HS-5 (cell line): ENCODE measurements around the gene PHF2.

Source experiments
- DNase-seq: peaks from one replicate; pipeline ENCODE4 v3.0.0-alpha.2; 2012; ENCODE audit warnings: low read depth

The PHF2 gene

DNA sequence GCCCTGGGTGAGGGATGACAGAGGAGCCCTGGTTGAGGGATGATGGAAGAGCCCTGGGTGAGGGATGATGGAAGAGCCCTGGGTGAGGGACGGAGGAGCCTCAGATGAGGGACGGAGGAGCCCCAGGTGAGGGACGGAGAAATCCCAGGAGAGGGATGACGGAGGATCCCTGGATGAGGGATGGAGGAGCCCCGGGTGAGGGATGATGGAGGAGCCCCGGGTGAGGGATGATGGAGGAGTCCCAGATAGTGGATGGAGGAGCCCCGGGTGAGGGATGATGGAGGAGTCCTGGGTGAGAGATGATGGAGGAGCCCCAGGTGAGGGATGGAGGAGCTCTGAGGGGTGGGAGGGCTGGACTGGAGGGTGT, 10.9 kb downstream of the PHF2 start:
- no peak for DNase-seq

DNA sequence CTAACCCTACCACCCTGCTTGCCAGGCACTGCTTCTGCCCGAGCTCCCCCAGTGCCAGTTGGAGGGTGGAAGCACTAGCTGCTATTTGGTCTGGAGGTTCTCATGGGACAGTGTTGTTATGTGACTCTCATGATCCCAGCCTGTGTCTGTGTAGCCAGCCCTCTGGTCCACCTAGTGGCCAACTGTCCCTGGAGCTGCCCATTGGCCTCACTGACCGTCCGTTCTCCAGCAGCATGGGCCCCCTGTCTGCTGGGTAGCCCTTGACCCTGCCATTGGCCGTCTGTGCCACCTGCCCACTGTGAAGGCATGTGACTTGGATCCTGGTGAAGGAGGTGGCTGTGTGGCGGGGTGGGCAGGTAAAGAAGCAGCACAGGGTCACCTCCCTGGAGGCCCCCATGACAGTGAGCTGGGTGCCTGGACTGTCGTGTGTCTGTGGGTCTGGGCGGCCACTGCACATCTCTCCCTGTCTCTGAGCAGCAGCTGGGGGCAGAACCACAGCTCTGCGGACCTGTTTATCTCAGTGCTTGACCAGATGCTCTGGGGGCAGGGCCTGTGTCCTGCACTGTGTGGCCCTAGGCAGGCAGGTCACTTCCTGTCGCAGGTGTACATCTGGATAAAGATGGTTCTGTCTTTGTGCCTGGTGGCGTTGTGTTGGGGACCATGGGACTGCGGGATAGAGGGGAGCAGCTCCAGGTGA, 11.4 kb downstream of the PHF2 start:
- DNase-seq: no peak

DNA sequence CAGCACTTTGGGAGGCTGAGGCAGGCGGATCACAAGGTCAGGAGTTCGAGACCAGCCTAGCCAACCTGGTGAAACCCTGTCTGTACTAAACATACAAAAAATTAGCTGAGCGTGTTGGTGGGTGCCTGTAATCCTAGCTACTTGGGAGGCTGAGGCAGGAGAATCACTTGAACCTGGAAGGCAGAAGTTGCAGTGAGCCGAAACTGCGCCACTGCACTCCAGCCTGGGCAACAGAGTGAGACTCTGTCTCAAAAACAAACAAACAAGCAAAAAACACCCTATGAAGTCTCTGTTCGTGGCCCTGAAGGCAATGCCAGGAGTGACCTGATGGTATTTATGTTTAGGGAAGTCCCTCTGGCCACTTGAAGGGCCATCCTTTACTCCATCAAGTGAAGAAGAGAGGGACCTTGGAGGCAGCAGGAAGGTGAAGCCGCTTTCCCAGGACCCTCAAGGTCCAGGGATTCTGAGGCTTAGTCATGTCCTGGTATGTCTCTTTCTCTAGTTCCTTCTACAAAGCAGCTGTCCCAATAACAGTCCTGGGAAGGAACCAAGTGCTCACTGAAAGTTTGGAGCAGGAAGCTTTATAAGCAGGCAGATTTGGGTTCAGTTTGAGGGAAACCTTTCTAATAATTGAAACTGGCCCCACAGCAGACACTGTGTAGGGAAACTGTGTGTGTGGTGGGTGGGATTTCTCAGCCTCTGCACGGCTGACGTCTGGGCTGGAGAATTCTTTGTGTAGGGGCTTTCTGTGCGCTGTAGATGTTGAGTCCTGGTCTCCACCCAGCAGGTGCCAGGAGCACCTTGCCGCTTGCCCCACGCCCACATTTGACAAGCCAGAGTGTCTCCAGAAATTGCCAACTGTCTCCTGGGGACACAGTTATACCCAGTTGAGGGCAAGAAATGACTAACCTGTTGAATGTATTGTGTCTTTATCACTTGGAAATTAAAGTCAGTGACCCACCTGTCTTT, 12.5 kb downstream of the PHF2 start:
- no peak for DNase-seq

DNA sequence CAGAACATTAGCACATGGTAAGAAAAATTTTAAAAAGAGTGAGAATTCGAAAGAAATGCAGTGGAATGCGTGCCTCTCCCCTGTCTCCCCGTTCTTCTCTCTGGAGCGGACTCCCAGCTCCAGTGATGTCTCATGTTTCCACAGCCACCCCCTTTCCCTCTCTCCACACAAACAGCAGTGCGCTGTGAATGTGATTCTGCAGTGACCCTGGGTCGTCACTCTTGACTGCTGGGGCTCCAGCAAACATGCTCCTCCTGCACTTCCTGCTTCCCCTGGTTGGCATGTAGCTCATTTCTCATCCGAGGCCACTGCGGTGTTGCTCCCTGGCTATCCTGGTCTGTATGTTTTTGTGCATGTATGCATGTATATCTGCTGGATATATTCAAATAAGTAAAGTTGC, 13.3 kb downstream of the PHF2 start:
- DNase-seq: no peak

DNA sequence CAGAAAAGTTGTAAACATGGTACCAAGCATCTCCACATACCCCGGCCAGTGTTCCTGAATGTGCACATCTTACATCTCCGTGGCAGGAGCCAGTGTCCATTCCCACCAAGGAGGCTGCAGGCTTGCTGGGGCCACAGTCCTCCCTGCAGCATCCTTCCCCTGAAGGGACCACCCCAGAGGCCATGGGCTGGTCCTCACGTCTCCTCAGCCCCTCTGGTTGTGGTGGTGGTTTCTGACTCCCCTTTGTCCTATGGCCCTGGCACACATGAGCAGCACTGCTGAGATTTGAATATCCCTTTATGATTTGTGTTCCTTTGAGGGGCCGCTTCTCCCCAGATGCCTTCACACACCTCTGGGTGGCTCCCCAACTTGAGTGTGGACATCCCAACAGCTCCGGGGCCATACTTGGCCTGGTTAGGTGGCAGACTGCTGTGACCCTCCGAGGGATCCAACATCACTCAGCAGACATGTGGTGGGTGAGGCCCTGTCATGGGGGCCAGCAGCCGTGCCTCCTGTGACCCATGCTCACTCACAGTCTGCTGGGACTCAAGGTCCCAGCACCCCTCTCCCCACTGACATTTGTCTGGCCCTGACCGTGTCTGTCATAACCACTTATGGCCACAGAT, 14.3 kb downstream of the PHF2 start:
- no peak for DNase-seq

DNA sequence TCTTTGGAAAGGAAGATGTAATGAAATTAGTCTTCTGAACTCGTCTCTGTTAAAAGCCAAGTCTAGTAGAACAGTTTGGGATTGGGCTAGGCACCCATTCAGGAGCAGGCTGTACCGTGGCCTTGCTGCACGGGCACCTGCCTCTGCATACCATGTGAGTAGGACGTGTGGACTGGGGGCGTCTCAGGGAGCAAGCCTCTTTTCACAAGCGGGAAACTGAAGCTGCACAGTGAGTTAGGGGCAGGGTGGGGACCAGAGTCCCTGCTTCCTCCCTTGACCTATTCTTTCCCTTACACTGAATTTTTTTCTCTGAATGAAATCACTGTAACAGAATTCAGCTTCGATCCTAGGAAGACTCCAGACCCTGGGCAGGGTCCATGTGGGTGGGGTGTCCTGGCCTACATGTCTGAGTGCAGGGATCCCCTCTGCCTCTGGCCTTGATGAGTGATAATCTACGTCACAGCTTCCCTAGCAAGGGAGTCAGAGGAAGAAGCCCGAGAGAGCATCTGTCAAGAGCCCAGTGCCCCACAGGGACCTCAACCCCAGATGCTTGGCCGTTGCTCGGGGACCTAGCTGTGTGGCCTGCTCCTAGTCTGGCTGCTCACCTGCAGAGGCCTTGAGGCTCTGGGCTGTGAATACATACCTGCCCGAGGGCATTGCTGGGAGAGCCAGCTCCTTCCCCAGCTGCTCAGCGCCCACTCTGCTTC, 15.1 kb downstream of the PHF2 start:
- DNase-seq: no peak

DNA sequence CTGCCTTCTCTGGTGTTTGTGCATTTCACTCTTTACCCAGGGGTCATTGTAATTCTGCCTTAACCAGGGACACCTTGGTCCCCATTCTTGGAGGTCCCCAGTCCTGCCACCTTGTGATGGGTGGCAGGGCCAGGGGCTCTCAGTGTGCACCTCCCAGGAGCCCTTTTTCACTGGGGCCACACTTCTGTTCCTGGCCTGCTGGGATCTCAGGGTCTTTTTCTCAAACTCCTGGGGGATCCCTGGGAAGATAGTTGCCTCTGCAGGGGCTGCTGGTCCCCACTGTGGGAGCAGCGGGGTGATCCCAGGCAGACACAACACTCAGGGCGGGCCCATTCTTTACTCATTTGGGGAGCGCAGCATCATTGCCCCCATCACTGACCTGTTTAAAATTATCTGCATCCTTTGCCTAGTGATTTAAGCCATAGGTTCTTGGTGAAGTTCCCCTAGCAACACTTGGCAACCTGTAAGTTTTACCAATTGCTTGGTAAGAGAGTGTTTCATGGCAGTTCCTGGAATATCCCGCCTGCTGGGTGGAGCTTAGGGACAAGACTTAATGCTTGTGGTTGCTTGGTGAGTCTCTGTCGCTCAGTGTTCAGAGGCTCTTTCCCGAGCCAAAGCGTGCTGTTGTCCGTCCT, 15.7 kb downstream of the PHF2 start:
- no peak for DNase-seq

DNA sequence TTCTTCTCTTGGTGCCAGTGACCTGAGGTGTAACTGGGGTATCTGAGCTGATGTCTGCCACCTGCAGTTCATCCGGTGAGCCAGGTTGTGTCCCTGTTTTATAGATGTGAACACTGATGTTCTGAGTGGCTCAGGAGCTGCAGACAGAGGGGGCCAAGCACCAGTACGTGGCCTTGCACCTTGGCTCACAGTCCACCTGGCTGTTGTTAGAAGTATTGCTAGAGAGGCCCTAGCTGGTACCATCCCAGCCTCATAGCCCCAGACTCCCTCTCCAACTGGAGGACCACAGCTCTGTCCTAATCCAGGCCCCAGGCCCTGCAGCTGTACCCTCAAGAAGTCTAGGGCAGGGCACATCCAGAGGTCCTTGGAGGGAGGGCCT, 16.2 kb downstream of the PHF2 start:
- DNase-seq: no peak

DNA sequence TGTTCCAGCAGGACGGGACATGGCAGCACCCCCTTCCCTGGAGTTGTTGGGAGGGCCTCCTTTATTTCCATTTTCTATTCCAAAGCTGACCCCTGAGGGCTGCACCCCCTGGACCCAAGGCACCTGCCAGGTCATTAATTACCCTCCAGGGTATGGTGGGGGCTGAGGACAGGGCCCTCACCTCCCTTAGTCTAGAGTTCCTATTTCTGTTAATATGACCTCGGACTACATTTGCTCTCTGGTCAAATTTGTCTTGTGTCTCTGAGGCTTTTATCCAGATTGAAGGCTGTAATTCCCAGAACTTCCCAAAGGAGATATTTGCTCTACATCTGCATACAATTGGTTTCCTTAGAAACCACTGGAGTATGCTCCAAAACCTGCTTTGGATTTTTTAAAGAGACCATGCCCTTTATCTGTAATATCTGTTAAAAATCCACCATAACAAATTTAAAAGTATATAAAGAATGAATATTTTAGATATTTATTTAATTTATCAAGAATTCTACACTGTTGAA, 16.8 kb downstream of the PHF2 start:
- no peak for DNase-seq

DNA sequence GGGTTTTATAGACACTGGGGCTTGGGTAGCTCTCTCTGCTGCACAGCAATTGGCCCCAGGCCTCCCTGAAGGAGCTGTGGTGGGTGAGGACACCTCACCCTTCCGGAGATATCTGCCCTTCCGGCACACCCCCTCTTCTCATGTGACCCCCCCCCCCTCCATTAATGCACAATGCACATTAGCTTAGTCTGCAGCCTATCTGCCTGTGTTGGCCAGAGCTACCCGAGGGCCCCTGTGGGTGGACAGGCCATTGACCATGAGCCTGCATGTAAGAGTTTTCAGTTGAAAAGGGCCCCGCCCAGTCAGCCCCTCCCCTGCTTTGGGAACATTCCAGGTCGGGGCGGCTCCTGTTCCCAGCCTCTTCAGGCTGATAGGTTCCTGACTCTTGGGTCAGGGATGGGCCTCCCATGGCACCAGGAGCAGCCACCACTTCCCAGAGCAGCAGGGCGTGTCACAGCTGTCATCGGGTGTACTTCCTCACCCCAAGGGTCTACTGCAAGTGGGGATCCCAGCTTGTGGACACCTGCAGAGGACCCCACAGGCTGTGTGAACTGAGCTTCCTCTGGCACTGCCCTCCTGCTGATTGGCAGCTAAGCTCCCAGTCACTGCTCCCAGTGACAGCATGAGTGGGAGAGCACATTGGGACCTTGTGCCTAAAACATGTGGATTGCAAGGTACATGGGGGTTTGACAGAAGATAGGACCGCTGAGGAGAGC, 17.8 kb downstream of the PHF2 start:
- DNase-seq: no peak

DNA sequence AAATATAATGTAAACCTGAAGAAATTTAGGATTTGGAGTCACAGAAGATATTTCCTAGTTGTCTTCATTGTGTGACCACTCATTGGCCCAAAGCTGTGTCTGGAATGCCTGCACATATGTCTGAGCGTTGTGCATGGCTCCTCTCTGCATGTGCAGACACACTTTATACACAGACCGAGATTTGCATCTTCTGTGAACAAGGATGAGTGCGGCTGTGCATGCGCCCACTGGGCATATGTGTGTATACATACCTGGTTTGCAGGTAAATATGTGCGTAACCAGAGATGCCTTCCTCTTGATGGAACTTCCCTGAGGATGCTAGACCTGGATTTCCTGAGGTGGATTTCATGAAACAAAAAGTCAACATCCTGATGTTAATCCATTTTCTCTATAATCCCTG, 19.1 kb downstream of the PHF2 start:
- no peak for DNase-seq

DNA sequence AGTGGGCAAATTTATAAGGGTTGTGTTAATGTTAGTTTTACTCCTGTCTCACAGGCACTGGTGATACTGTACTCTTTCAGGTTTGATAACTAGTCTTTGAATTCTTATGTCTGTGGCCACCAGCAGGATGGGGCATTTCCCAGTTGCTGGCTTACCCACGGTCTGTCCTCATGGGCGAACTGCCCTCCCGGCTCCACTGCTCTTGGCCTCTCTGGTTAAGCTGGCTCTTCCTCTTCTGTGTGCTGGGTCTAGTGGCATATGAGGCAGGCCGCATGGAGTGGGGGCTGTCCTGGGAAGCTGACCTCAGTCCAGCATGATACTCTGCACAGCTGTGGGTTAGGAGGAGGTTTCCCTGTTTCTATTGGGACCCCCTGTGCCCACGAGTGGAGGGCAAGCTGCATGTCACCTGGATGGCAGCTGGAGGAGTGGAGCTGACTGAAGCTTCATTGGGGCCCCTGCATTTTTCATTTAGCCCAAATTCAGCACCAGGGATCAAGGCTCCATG, 19.5 kb downstream of the PHF2 start:
- no peak for DNase-seq

DNA sequence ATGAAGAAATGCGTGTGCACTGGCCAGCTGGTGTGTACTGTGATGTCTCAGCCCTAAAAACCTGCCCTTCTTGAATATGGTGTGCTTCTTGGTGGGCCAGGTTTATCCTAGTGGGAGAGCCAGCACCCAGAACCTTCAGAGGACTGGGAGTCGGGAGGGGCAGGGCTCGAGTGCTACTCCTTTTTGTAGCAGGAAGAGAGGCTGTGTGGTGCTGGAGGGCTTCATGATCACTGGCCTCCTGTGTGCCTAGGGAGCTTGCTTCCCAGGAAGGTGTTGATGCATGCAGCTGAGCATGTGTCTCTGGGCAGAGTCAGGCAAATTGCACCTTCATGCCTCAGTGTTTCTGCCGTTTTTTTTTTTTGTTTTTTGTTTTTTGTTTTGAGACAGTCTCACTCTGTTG, 20.0 kb downstream of the PHF2 start:
- no peak for DNase-seq

DNA sequence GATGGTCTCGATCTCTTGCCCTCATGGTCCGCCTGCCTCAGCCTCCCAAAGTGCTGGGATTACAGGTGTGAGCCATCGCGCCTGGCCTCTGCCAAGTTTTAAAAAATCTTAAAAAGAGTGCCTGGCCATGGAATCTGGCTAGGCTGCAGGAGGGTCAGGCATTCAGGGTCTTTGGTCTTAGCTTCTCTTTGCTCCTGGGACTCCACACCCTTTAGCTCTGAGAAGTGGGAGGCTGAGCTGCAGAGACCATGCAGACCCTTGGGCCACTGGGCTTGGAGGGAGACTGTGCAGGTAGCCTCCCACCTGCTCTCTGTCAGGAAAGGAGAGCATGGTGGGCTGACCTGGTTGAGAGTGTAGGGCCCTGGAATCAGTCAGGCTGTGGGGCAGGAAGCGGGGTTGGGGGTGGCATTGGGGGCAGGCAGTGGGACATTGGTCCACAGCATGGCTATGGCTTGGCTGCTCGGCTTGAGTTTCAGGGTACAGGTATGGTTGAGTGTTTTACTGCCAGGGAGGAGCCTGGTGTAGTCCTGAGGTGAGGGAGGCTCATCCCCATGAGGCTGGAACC, 20.8 kb downstream of the PHF2 start:
- DNase-seq: no peak

DNA sequence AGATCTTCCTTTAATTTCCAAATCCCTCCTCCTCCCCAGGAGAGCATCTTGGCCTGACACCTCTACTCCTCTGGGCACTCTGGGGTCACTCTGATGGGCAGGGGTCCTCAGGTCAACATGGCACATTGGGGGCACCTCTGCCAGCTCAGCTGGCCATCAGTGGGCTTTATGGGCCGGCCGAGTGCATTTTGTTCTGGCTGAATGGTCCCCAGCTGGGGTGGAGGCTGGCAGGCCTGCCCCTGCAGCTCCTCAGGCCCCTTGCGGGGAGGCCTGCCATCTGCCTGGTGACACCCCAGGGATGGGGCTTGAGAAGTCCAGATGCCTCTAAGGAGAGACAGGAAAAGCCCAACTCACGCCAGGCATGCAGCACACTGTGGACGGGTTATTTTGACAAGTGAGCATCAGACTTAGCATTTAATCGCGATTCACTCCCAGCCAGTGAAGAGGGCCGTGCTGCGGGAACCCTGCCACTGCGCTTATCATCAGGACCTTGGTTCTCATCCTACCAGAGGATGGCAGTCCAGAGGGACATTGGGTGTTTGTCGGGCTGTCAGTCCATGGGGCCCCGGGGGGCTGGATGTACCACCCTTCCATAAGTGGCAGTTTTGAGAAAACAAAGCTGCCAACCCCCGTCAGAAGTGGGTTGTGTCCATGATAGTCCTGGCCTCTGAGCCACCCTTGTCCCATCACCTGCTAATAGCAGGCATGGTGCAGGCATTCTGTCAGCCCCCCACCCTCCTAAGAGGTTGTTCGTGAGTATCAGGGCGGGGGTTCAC, 21.7 kb downstream of the PHF2 start:
- DNase-seq: no peak

DNA sequence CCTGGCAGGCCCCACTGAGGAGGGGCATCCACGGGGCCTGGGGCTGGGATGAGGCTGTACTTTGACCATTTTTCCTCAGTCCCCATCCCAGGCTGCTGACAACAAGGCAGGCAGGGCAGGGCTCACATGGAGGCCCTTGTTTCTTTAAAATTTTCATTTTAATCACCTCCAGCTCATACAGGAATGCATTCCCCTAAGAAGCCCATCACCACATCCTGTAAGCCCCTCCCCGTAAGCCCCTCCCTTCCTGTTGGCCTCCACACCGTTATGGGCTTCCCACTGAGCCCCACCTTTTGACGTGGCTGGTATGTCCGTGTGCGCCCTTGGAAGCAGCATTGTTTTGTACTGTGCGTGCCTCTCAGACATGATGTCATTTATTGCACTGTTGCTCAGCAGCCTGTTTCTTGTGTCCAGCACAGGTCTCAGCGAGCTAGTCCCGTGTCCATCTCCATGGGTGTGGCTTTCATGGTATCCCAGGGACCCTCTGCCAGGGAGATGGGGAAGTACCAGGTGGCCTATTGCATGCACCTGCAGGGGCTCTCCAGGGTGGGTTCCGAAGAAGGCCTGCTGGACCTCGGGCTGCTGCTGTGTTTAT, 22.4 kb downstream of the PHF2 start:
- no peak for DNase-seq

DNA sequence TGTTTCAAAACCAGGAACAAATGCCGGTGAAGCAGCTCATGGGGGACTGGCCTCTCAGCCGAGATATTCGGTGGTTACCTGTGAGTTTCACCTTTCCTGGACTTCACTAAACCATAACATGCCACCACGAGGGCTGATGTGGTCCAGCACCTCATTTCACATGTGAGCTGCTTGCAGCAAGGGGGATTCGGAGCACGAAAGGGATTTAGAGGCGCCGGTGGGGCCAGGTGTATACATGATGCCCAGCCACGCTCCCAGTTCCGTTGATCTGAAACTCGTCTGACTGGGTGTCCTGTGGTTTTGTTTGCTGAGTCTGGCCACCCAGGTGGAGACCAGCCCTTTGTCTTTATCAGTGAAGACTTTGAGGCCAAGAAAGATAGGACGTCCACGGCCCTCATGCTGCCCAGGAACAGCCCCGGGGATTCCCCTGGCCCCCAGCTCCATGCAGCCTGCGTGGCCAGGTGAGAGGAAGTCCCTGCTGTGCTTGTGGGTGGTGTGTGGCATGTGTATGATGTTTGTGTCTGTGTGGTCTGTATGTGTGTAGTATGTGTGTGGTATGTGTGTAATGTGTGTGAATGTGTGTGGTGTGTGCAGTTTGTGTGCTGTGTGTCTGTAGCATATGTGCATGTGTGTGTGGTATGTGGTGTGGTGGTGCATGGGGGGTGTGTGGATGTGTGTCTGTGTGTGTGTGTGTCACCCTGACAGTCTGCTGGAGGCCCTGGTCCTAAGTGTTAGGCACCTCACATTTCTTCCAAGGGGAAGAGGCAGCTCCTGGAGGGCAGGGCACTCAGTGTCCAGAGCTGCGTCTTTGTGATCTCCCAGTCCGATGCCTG, 23.4 kb downstream of the PHF2 start:
- DNase-seq: no peak

DNA sequence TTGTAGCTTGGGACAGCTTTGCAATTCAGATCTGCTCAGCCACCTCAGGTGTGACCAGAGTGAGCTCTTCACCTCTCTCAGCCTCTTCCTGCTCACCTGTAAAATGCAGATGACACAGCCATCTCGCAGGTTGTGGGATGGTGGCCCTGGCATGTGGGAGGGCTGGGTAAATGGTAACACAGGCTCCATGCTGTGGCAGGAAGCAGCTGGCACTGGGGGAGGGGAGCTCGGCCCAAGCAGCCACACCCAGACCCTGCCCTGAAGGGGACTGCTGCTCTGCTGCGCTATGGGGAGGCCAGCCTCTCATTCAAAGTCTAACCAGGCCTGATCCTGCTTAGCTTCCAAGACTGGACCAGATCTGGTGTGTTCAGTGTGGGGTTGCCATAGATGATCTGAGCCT, 24.1 kb downstream of the PHF2 start:
- no peak for DNase-seq
